GM21447 (cell line): Measurements from ENCODE around the gene MICAL2.

Experiments
- ATAC-seq: cut with Tn5 transposase; IDR thresholded peaks from one replicate; pipeline ENCODE4 v1.9.1; 2021; ENCODE audit not compliant: unreplicated experiment

MICAL2 gene

DNA sequence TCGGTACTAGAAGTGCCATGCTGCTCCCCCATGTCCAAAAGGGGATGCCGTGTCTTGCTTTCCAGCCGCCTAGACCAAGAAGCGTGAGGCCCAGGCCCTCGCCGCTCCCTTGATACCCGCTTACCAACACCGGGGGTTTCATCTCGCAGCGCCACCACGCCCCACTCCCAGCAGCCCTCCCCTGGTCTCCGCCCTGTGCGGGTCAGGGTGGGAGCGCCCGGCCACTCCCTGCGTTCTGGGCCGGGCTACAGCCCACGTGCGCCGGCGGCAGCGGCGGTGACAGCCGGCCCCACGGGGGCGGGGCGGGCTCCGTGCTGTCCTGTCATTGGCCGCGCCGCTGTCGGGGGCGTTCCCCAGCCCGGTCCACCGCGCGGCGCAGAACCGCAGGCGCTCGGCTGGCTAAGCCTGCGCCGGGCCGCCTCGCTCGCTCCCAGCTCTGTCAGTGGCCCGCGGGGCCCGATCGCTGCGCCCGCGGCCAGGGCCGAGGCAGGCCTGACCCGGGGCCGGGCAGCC is at the start of gene MICAL2:
Gene MICAL2, plus strand, starts transcription at position 390 of the 513 bp plus-strand sequence. CDS start 51,566 bp downstream, outside the sequence.
- ATAC-seq, result peak; percentile 89

GRCh38 chr11:12061851-12062560 is 48.4 kb upstream of the MICAL2 start:
- no peak for ATAC-seq

DNA sequence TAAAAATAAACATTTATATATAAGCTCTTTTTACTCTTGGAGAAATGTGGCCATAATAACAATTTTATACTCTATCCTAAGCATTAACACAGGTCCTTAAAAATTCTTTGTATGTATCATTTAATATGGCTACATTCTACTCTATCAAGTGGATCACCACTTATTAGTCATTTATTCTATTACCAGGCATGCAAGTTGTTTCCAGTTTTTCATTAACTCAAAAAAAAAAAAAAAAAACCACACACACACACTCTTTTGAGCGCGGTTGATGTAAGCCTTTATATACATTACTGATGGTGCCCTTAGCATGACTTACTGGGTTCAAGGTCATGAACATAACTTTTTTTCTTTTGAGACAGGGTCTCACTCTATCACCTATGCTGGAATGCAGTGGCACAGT is 47.1 kb upstream of the MICAL2 start:
- ATAC-seq, result no peak

- no peak for ATAC-seq
These were observed 46.0 kb upstream of the MICAL2 start for GRCh38 chr11:12064136-12064953.

DNA sequence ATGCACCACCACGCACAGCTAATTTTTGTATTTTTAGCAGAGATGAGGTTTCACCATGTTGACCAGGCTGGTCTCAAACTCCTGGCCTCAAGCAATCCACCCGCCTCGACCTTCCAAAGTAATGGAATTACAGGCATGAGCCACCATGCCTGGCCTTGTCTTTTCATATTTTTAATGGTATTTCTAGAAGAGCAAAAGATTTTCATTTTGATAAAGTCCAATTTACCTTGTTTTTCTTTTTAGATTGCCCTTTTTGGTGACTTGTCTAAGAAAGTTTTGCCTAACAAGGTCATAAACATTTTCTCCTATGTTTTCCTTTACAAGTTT is 45.5 kb upstream of the MICAL2 start:
- no peak for ATAC-seq

GRCh38 chr11:12066056-12066798 is 44.2 kb upstream of the MICAL2 start:
- no peak for ATAC-seq

- ATAC-seq, result no peak
These were observed 43.4 kb upstream of the MICAL2 start for GRCh38 chr11:12066799-12067508.

DNA sequence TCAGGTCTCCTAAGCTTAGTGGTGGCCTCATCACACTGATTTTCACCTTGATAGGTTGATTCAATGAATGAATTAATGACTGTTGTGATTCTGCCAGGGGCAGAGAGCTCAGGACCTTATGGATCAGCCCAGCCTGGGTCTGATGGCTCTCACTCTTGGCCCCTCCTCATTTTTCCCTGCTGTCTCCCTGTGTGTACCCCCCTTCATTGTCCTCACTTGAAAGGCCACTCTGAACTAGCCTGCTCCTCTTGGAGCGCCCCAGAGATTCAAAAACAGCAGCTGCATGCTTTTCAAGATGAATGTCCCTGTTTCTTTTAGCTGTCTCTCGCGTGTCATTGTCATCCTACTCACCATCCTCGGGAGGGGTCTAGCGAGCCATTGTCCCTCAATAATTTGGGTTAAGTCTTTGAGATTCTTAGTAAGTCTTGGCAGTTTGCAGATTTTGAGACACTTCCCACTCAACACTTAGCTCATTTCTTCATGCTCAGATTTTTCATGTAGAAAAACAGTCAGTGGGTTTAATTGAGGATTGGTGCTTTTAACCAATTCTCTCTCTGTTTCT is 42.5 kb upstream of the MICAL2 start:
- ATAC-seq, result no peak

- ATAC-seq, result no peak
These were observed 41.2 kb upstream of the MICAL2 start for GRCh38 chr11:12069066-12069676.

- no peak for ATAC-seq
These were observed 39.7 kb upstream of the MICAL2 start for GRCh38 chr11:12070446-12071267.

- no peak for ATAC-seq
These were observed 38.8 kb upstream of the MICAL2 start for GRCh38 chr11:12071574-12071973.

- ATAC-seq, result no peak
These were observed 37.0 kb upstream of the MICAL2 start for GRCh38 chr11:12073436-12073835.

- no peak for ATAC-seq
These were observed 36.5 kb upstream of the MICAL2 start for GRCh38 chr11:12073886-12074285.

- no peak for ATAC-seq
These were observed 35.7 kb upstream of the MICAL2 start for GRCh38 chr11:12074529-12075195.

GRCh38 chr11:12075291-12075690 is 35.1 kb upstream of the MICAL2 start:
- no peak for ATAC-seq

DNA sequence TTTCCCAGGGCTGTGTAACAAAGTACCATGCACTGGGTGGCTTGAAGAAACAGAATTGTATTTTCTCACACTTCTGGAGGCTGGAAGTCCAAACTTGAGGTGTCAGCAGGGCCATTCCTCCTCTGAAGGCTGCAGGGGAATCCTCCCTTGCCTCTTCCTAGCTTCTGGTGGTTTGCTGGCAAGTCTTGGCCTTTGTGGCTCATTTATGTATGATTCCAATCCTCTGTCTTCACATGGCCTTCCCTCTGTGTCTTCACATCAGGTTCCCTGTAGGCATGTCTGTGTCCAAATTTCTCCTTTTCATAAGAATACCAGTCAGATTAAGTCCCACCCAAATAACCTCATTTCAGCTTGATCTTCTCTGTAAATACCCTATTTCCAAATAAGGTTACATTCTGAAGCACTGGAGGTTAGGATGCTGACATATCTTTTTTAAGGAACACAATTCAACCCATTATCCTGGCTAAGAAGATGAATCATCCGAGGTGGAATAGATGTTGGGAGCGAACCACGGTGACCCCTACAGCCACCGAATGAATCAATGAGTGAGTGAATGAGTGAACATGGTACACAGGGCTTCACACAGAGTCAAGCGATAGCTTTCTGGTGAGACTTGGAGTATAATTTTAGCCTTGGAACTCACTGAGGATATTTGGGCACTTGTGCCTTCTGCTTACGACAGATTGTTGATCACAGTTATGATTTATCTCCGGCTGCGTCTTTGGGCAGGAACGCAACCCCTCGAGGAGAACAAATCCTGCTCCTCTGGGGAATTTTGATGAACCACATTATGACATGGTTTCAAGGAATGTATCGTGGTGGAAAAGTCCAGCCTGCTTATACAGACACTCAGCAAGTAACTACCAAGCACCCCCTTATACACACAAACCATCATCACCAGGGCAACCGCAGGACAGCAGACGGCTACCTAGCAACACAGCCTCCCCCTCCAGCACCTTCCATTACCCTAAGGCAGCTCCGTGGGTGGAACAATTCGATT is 34.3 kb upstream of the MICAL2 start:
- no peak for ATAC-seq

- no peak for ATAC-seq
These were observed 33.4 kb upstream of the MICAL2 start for GRCh38 chr11:12076840-12077534.
